Measurements from ENCODE around the gene CSRNP3. TPM values are rescaled to one million over a fixed set of nuclear protein-coding genes. Genes with fewer than 3 reads are reported as not detected.
A peak's percentile ranks its signal among the peaks of the same experiment; 100 is the strongest.

The CSRNP3 gene
- total RNA-seq, 1 donor from 2014 or later, result 14.6 TPM

DNA sequence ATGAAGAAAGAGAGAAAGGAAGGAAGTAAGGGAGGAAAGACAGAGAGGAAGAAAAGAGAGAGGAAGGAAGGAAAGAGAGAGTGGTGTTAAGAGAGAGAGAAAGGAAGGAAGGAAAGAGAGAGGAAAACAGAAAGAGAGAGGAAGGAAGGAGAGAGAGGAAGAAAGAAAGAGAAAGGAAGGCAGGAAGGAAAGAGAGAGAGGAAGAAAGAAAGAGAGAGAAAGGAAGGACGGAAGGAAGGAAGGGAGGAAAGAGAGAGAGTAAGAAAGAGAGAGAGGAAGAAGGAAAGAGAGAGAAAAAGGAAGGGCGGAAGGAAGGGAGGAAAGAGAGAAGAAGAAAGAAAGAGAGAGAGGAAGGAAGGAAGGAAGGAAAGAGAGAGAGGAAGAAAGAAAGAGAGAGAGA is 197.1 kb downstream of the CSRNP3 start:
- H3K27ac Mint-ChIP-seq (ENCODE audit: unreplicated experiment), result no peak overlapping the region
- H3K4me3 Mint-ChIP-seq (ENCODE audit: unreplicated experiment), result no peak overlapping the region
- peaks cover 2% of the 10 kb centered on the region for H3K27me3 Mint-ChIP-seq (ENCODE audit: unreplicated experiment)
- TF ChIP-seq, protein P1, sequence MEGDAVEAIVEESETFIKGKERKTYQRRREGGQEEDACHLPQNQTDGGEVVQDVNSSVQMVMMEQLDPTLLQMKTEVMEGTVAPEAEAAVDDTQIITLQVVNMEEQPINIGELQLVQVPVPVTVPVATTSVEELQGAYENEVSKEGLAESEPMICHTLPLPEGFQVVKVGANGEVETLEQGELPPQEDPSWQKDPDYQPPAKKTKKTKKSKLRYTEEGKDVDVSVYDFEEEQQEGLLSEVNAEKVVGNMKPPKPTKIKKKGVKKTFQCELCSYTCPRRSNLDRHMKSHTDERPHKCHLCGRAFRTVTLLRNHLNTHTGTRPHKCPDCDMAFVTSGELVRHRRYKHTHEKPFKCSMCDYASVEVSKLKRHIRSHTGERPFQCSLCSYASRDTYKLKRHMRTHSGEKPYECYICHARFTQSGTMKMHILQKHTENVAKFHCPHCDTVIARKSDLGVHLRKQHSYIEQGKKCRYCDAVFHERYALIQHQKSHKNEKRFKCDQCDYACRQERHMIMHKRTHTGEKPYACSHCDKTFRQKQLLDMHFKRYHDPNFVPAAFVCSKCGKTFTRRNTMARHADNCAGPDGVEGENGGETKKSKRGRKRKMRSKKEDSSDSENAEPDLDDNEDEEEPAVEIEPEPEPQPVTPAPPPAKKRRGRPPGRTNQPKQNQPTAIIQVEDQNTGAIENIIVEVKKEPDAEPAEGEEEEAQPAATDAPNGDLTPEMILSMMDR (IDR thresholded peaks at IDR 0.05; ENCODE audit: unreplicated experiment), result no peak
- peaks cover 32% of the 10 kb centered on the region for H3K36me3 Mint-ChIP-seq (ENCODE audit: low read depth, unreplicated experiment)
- peaks cover 2% of the 10 kb centered on the region for H3K4me1 Mint-ChIP-seq (ENCODE audit: unreplicated experiment)
- no peak for DNase-seq (ENCODE audit: low spot score)
- peaks cover 6% of the 10 kb centered on the region for H3K9me3 Mint-ChIP-seq (ENCODE audit: unreplicated experiment)

DNA sequence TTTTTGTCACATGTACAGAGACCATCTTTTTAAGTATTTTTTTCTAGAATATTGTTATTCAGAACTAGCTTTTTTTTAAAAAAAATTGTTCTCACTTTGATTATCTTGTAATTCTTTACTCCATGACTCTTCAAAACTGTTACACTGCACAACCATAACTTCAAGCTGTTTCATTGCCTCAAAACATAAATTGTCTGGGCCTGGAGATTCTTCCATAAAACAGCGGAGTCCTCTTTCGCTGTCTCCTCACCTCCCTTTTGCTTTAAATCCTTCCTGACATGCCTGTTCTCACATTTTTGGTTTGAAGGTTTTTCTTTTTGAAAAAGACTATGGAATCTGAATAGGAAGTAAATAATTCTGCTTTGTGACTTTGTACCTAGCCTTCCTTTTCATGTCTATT is 197.9 kb downstream of the CSRNP3 start:
- DNase-seq (ENCODE audit: low spot score), result no peak
- H3K4me3 Mint-ChIP-seq (ENCODE audit: unreplicated experiment), result peak overlapping the region; percentile 1
- no peaks in the 10 kb centered on the region for H3K4me1 Mint-ChIP-seq (ENCODE audit: unreplicated experiment)
- H3K9me3 Mint-ChIP-seq (ENCODE audit: unreplicated experiment), result peaks cover 6% of the 10 kb centered on the region
- peaks cover 4% of the 10 kb centered on the region for H3K27me3 Mint-ChIP-seq (ENCODE audit: unreplicated experiment)
- TF ChIP-seq, protein P1 (IDR thresholded peaks at IDR 0.05; ENCODE audit: unreplicated experiment), result no peak
- H3K27ac Mint-ChIP-seq (ENCODE audit: unreplicated experiment), result no peak overlapping the region
- peaks cover 38% of the 10 kb centered on the region for H3K36me3 Mint-ChIP-seq (ENCODE audit: low read depth, unreplicated experiment)

DNA sequence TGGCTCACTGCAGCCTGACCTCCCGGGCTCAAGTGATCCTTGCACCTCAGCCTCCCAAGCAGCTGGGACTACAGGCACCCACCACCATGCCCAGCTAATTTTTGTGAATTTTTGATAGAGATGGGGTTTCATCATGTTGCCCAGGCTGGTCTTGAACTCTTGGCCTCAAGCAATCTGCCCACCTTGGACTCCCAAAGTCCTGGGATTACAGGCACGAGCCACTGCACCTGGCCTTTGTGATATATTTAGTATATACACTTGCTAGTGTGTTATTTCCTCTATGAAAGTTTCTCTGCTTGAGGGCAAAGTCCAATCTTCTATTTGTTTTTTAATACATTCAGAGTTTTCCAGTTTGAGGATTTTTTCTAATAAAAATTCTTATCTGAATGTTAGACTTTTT is 205.3 kb downstream of the CSRNP3 start:
- no peak overlapping the region for H3K4me3 Mint-ChIP-seq (ENCODE audit: unreplicated experiment)
- no peaks in the 10 kb centered on the region for H3K4me1 Mint-ChIP-seq (ENCODE audit: unreplicated experiment)
- H3K9me3 Mint-ChIP-seq (ENCODE audit: unreplicated experiment), result no peaks in the 10 kb centered on the region
- H3K27ac Mint-ChIP-seq (ENCODE audit: unreplicated experiment), result no peak overlapping the region
- peaks cover 39% of the 10 kb centered on the region for H3K36me3 Mint-ChIP-seq (ENCODE audit: low read depth, unreplicated experiment)
- no peak for DNase-seq (ENCODE audit: low spot score)
- peaks cover 5% of the 10 kb centered on the region for H3K27me3 Mint-ChIP-seq (ENCODE audit: unreplicated experiment)
- TF ChIP-seq, protein P1 (IDR thresholded peaks at IDR 0.05; ENCODE audit: unreplicated experiment), result no peak

DNA sequence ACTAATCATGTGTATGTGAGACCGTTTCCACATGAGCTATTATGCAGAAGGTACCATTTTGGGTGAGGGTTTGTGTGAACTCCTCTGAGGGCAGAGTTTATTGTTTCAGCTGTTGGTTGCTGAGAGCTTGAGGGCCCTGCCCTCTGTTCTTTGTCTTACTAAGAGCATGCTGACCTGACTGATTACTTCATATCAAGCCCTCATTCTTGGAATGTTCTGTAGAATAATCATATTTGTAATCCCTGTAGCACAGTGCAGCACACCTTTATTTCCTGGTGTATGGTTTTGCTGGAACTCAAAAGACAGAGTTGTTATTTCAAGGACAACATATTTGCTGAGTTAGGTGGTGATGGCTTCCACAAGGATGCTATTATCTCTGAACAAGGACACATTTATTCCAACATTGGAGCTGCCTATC is 206.1 kb downstream of the CSRNP3 start:
- Mint-ChIP-seq H3K36me3 (ENCODE audit: low read depth, unreplicated experiment) (peaks cover 38% of the 10 kb centered on the region), H3K9me3 (ENCODE audit: unreplicated experiment) (no peaks in the 10 kb centered on the region), H3K27ac (ENCODE audit: unreplicated experiment) (no peak overlapping the region), H3K27me3 (ENCODE audit: unreplicated experiment) (peaks cover 5% of the 10 kb centered on the region), H3K4me3 (ENCODE audit: unreplicated experiment) (no peak overlapping the region), H3K4me1 (ENCODE audit: unreplicated experiment) (no peaks in the 10 kb centered on the region)
- TF ChIP-seq, protein P1 (IDR thresholded peaks at IDR 0.05; ENCODE audit: unreplicated experiment), result no peak
- no peak for DNase-seq (ENCODE audit: low spot score)

DNA sequence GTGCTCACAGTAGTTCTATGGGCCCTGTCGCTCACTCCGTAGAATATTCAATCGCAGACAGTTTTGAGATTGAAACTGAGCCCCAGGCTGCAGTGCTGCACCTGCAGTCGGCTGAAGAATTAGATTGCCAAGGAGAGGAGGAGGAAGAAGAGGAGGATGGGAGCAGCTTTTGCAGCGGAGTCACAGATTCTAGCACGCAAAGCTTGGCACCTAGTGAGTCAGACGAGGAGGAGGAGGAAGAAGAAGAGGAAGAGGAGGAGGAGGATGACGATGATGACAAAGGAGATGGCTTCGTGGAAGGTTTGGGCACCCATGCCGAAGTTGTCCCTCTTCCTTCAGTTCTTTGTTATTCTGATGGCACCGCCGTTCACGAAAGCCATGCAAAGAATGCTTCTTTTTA is 209.4 kb downstream of the CSRNP3 start:
- no peaks in the 10 kb centered on the region for H3K9me3 Mint-ChIP-seq (ENCODE audit: unreplicated experiment)
- DNase-seq (ENCODE audit: low spot score), result no peak
- no peak overlapping the region for H3K27ac Mint-ChIP-seq (ENCODE audit: unreplicated experiment)
- H3K36me3 Mint-ChIP-seq (ENCODE audit: low read depth, unreplicated experiment), result peaks cover 22% of the 10 kb centered on the region
- TF ChIP-seq, protein P1 (IDR thresholded peaks at IDR 0.05; ENCODE audit: unreplicated experiment), result no peak
- peaks cover 1% of the 10 kb centered on the region for H3K27me3 Mint-ChIP-seq (ENCODE audit: unreplicated experiment)
- peaks cover 3% of the 10 kb centered on the region for H3K4me1 Mint-ChIP-seq (ENCODE audit: unreplicated experiment)
- H3K4me3 Mint-ChIP-seq (ENCODE audit: unreplicated experiment), result peak overlapping the region; percentile 23
